ENCODE results near the gene RBKS. TPM values are rescaled to one million over a fixed set of nuclear protein-coding genes. Genes with fewer than 3 reads are reported as not detected.

RBKS gene
- total and polyA plus RNA-seq, 2 of the 8 experiments (the other 6 are each of a cell fraction or from before 2014, with no cell fraction given), result 1.1 to 1.5 TPM

DNA sequence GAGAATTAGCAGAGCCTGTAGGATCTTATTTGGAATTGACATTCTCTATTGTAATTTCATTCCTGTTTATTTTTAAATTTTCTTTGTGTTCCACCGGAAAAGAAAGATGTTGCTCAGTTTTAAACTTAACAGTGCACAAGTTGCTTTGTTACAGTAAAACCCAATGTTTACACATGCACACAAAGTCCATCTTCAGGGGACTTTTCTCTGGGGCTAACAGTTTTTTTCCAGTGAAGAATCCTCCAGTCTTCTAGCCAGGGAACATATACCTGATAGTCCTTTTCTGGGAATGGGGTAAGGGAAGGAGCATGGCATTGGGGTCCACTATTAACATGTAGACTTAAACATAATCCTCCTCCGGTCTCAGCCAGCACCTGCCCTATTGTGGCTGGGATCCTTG, 143.9 kb downstream of the RBKS start:
- H2BK12ac ChIP-seq (ENCODE audit: low read depth, low read length), result no peak overlapping the region
- no peaks in the 10 kb centered on the region for H3K23me2 ChIP-seq (ENCODE audit: low read depth, low read length)
- no peaks in the 10 kb centered on the region for H3K79me1 ChIP-seq (ENCODE audit: low read depth, low read length)
- H3K56ac ChIP-seq (replicated peaks; ENCODE audit: insufficient read length, low read depth, low read length), result no peak overlapping the region
- no peaks in the 10 kb centered on the region for H4K20me1 ChIP-seq (replicated peaks in 1 of 2; ENCODE audit: control insufficient read depth in 1 of 2, insufficient read depth in 2 of 2, low read length in 2 of 2)
- H3K23ac ChIP-seq (ENCODE audit: insufficient read length), result no peak overlapping the region
- no peak overlapping the region for H4K8ac ChIP-seq (ENCODE audit: extremely low read depth, insufficient read depth, low read length)
- ChIA-PET CTCF (ENCODE audit: partially characterized antibody) (no interaction called here), POLR2A (ENCODE audit: partially characterized antibody) (interaction anchor here (0.7 kb wide), 1 partner anchor 546 kb away, joined by 3 read pairs; no protein-coding TSS in a partner anchor)
- H3K36me3 ChIP-seq (ENCODE audit: control insufficient read depth in 2 of 4, insufficient read depth in 4 of 4, low read length in 3 of 4), result no peaks in the 10 kb centered on the region
- TF ChIP-seq SIX5 (IDR thresholded peaks at IDR 0.05; ENCODE audit: low read depth, low read length) (no peak), TEAD4 (IDR thresholded peaks at IDR 0.05; ENCODE audit: low read depth, low read length) (no peak), CHD1 (IDR thresholded peaks at IDR 0.05; ENCODE audit: low read depth, low read length) (no peak), HDAC2 (IDR thresholded peaks at IDR 0.05; ENCODE audit: borderline replicate concordance in 1 of 2, low read depth in 2 of 2, low read length in 2 of 2) (no peak), EGR1 (IDR thresholded peaks at IDR 0.05; ENCODE audit: borderline replicate concordance, low read depth, low read length) (no peak), ZNF274 (IDR thresholded peaks at IDR 0.05; ENCODE audit: borderline replicate concordance, extremely low read depth, low read length) (no peak), HDAC6 (IDR thresholded peaks at IDR 0.05; ENCODE audit: low read depth, low read length) (no peak)
- H3K14ac ChIP-seq (ENCODE audit: insufficient read length), result no peak overlapping the region
- H3K4me1 ChIP-seq (replicated peaks in 1 of 4; ENCODE audit: control insufficient read depth in 3 of 4, insufficient read depth in 4 of 4, low read length in 3 of 4), result peaks cover 0 to 2% (median under 1%) of the 10 kb centered on the region in 4 experiments; a peak in 5 of 7 replicates
- no peaks in the 10 kb centered on the region for H3K79me2 ChIP-seq (ENCODE audit: control insufficient read depth in 1 of 2, insufficient read depth in 2 of 2, low read length in 2 of 2)
- no peak overlapping the region for H3K4me2 ChIP-seq (ENCODE audit: insufficient read depth in 1 of 2, low read depth in 2 of 2, low read length in 2 of 2)
- no peak overlapping the region for H3K27ac ChIP-seq (ENCODE audit: low read depth, low read length)
- no peak overlapping the region; the same call in 1 of the 2 replicates for H3K18ac ChIP-seq (ENCODE audit: extremely low read depth, low read length)
- no peak overlapping the region for H4K5ac ChIP-seq (ENCODE audit: insufficient read length, low read depth, low read length)
- H3K9me3 ChIP-seq (ENCODE audit: insufficient read depth in 2 of 2, low read depth in 1 of 2, low read length in 1 of 2), result peaks cover 0 to 5% of the 10 kb centered on the region in 2 experiments; a peak in 1 of 4 replicates
- no peak overlapping the region for H3K4me3 ChIP-seq (ENCODE audit: extremely low read depth in 1 of 4, insufficient read depth in 2 of 4, low read depth in 3 of 4, low read length in 4 of 4)
- FAIRE-seq, result no peak
- H3K27me3 ChIP-seq (replicated peaks in 1 of 4; ENCODE audit: control insufficient read depth in 3 of 4, extremely low read depth in 1 of 4, insufficient read depth in 3 of 4, low read length in 3 of 4), result no peaks in the 10 kb centered on the region; a peak in 1 of 7 replicates
- no peak overlapping the region for H2AK5ac ChIP-seq (ENCODE audit: low read depth, low read length)
- no peak overlapping the region for H4K91ac ChIP-seq (replicated peaks; ENCODE audit: insufficient read length, low read length)
- no peak overlapping the region for H2BK20ac ChIP-seq (ENCODE audit: low read length)
- no peak overlapping the region for H2AFZ ChIP-seq (ENCODE audit: low read length)
- no peak overlapping the region for H2BK120ac ChIP-seq (replicated peaks; ENCODE audit: low read depth, low read length)
- H2BK5ac ChIP-seq (ENCODE audit: low read depth, low read length), result no peak overlapping the region
- DNase-seq (ENCODE audit: low read depth in 1 of 2, low spot score in 2 of 2), result no peak
- no peak overlapping the region for H3K9ac ChIP-seq (replicated peaks in 1 of 4; ENCODE audit: extremely low read depth in 1 of 4, low read depth in 3 of 4, low read length in 3 of 4)
- no peak overlapping the region for H3K4ac ChIP-seq (replicated peaks; ENCODE audit: insufficient read length, low read depth, low read length)
- 93% methylated on average over 2 of the region's 2 CpGs; no CpG with 5 or more reads in 1 of the 2 experiments for WGBS, 2 experiments (ENCODE audit: extremely low coverage in 1 of 2, insufficient coverage in 1 of 2, insufficient read length in 1 of 2, insufficient replicate concordance in 2 of 2, low coverage in 1 of 2, low lambda C conversion rate in 2 of 2, missing lambda C conversion rate in 1 of 2)
- H2BK15ac ChIP-seq (ENCODE audit: low read length), result no peak overlapping the region

All from H1 (cell line).